Measurements from ENCODE around the gene KCNQ1.

KCNQ1 gene

GRCh38 chr11:2572491-2573239, 127.9 kb downstream of the KCNQ1 start:
- no peak overlapping the region for H3K4me3 ChIP-seq (ENCODE audit: low read depth, low read length)
- no peak for TF ChIP-seq CTCF (IDR thresholded peaks at IDR 0.05; ENCODE audit: borderline replicate concordance, insufficient read depth, low read depth, low read length)

GRCh38 chr11:2573240-2574042, 128.6 kb downstream of the KCNQ1 start:
- no peak overlapping the region for H3K4me3 ChIP-seq (ENCODE audit: low read depth, low read length)
- no peak for TF ChIP-seq CTCF (IDR thresholded peaks at IDR 0.05; ENCODE audit: borderline replicate concordance, insufficient read depth, low read depth, low read length)

- TF ChIP-seq CTCF (IDR thresholded peaks at IDR 0.05; ENCODE audit: borderline replicate concordance, insufficient read depth, low read depth, low read length) = no peak
- H3K4me3 ChIP-seq (ENCODE audit: low read depth, low read length) = no peak overlapping the region
Observed at GRCh38 chr11:2574043-2574552, 129.3 kb downstream of the KCNQ1 start.

- no peak overlapping the region for H3K4me3 ChIP-seq (ENCODE audit: low read depth, low read length)
- TF ChIP-seq CTCF (IDR thresholded peaks at IDR 0.05; ENCODE audit: borderline replicate concordance, insufficient read depth, low read depth, low read length) = no peak
Observed at GRCh38 chr11:2574553-2575535, 130.0 kb downstream of the KCNQ1 start.

- no peak overlapping the region for H3K4me3 ChIP-seq (ENCODE audit: low read depth, low read length)
- no peak for TF ChIP-seq CTCF (IDR thresholded peaks at IDR 0.05; ENCODE audit: borderline replicate concordance, insufficient read depth, low read depth, low read length)
Observed at GRCh38 chr11:2575591-2576051, 130.8 kb downstream of the KCNQ1 start.

- H3K4me3 ChIP-seq (ENCODE audit: low read depth, low read length) = no peak overlapping the region
- TF ChIP-seq CTCF (IDR thresholded peaks at IDR 0.05; ENCODE audit: borderline replicate concordance, insufficient read depth, low read depth, low read length) = no peak
Observed at GRCh38 chr11:2576111-2576510, 131.3 kb downstream of the KCNQ1 start.

Measured in GM12875 (cell line).